GM18951 (cell line): ENCODE data around the gene HPS3.
"Not testable (repeated sequence)": the region's sequence is repeated elsewhere in the genome, so short reads cannot be mapped to it uniquely, and the experiment has no call there.

Experiments used
- POLR2A ChIP-seq: IDR thresholded peaks from 4 replicates; pipeline ENCODE4 v1.6.1; 2011; ENCODE audit warnings: mild to moderate bottlenecking; ENCODE audit not compliant: insufficient read length, insufficient read depth; ENCODE audit errors: extremely low read depth
- in situ Hi-C: fragments of 300-500 bp; cut with MboI; formaldehyde crosslinking; loops from one replicate; pipeline ENCODE4 v1.12.0; 2022; ENCODE audit warnings: low sequenced_read_pairs, mixed read lengths, inconsistent platforms; ENCODE audit not compliant: unreplicated experiment

HPS3 gene

DNA sequence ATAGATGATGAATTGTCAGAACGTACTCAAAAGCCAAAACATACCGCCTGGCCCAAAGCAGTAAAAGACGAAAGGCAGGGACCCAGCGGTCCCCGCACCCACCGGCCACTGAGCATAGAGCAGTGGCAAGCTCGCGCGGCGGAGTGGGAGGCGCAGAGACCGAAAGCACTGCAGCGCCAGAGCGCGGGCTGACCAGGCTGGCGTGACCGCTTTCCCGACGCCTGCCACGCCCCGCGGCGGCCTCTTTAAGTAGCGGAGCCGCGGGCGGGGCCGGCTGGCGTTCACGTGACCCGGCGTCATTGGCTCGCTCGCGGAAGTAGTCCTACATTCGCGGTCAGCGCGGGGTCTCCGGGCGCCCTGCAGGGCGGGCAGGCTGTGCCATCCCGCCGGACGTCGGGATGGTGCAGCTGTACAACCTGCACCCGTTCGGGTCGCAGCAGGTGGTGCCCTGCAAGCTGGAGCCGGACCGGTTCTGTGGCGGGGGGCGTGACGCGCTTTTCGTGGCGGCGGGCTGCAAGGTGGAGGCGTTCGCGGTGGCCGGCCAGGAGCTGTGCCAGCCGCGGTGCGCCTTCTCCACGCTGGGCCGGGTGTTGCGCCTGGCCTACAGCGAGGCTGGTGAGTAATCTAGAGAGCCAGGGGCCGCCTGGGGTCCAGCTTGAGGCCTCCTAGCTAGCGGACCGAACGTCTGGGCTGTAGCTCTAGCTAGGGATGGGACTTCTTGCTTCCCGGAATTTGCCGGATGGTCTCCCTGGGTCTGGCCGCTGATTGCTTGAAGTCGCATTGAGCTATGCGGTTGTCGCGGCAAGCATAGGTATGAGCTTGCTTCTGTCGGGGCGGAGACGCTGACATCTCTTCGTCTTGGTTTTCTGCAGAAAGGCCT lies at the start of gene HPS3:
TSS of gene HPS3 (plus strand) at position 313 of the 880 bp plus-strand sequence. CDS start at position 399, 86 bp downstream.
- peak; percentile 93 for TF ChIP-seq POLR2A
- in situ Hi-C loops, result loop anchor here (5.0 kb wide), 1 partner anchor 143 kb away; no protein-coding TSS in a partner anchor

DNA sequence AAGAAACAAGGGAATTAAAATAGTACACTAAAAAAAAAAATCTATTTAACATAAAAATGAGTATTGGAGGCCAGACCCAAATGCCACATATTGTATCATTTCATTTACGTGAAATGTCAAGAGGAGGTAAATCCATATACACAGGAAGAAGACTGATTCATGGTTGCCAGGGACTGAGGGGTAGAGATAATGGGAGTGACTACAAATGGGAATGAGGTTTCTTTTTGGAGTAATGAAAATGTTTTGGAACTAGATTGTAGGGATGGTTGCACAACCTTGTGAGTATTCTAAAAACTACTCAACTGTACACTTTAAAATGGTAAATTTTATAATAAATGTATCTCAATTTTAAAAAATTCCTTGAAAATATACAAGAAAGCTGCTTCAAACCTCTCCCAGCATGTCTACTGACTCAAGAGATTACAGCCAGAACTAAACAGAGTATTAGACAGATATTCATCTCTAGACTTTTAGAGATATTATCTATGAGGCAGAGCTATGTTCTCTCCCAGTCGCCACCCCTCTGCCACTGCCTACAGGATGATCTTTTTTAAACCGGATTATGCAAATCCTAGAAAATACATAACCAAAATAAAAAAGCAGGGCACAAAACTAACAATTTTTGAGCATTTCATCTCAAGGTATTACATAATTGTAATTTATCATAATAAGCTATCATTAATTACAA lies 49.3 kb upstream of the HPS3 start:
- TF ChIP-seq POLR2A, result no peak
- in situ Hi-C loops, result no loop called here

- no peak for TF ChIP-seq POLR2A
- in situ Hi-C loops, result no loop called here
Measured at GRCh38 chr3:149080699-149081091, 48.7 kb upstream of the HPS3 start.

- TF ChIP-seq POLR2A, result no peak
- in situ Hi-C loops, result no loop called here
Measured at GRCh38 chr3:149081772-149082171, 47.7 kb upstream of the HPS3 start.

- in situ Hi-C loops, result no loop called here
- no peak for TF ChIP-seq POLR2A
Measured at GRCh38 chr3:149085828-149086231, 43.6 kb upstream of the HPS3 start.

DNA sequence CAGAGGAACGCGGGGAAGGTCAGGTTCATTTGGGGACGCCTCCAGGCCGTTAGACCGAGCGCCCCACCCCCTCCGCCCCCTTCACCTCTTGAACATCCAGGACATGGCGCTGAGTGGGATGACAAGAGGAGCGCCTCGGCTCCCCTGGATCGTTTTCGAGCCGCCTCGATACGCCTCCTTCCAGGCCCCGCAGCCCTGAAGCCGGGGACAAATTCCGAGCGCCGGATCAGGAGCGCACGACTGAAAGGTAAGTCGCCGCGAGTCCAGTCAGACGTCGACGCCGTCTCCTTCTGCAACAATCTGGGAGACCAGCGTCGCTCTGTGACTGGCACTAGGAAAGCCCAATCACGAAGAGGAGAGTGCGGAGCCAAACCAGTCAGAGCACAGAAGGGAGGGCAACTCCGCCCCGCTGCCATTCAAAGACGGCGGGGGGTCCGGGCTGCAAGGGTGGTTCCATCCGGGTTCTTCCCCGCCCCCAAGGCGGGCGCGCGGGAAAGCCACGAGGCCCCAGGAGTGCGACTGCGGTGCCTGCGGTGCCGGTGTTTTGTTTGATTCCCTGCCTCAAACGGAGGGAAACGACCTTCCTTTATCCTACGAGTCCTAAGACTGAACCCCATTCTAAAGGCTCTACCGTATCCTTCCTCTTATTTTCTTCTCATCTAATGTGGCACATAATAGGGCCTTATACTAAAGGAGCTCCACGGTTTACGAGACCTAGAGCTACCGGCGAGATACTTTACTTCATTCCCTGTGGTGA lies 43.0 kb upstream of the HPS3 start, which contains the start of gene HLTF:
TSS of gene HLTF (minus strand) at position 302 of the 757 bp plus-strand sequence. CDS start at position 105, 197 bp downstream.
- in situ Hi-C loops, result no loop called here
- peak; percentile 65 for TF ChIP-seq POLR2A

DNA sequence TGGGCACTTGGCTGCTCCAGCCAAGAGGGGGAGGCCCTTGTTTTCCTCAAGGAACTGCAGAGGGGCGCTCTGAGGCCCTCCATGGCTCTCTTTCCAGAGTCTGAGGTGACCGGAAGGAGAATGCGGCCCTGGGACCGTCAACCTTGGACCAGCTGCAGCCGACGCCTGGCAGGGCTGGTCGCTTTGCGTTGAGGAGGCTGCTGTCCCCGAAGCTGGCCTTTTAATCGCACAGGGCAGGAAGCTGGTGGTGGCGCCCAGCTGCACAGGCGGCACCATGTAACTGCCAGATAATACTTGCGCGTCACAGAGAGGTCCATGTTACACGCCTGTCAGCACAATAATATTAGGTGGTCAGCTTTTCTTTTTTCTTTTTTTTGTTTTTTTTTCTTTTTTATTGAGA lies 42.2 kb upstream of the HPS3 start:
- in situ Hi-C loops, result no loop called here
- TF ChIP-seq POLR2A, result no peak

DNA sequence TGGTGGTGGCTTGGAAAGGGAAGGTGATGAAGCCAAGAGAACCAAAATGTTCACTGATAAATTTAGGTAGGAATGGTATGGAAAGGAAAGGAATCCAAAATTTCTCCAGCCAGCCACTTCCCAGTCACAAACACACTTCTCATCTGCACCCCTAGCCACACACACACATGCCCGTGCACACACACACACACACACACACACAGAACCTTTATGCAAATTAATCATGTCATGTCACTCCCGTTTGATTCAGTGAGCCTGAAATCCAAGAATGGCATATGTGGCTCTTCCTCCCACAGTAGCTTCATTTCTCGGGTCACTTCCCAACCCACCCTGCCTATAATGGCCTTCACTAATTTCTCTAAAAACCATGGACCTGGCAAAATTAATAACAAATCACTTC lies 40.0 kb upstream of the HPS3 start:
- in situ Hi-C loops, result no loop called here
- no peak for TF ChIP-seq POLR2A

DNA sequence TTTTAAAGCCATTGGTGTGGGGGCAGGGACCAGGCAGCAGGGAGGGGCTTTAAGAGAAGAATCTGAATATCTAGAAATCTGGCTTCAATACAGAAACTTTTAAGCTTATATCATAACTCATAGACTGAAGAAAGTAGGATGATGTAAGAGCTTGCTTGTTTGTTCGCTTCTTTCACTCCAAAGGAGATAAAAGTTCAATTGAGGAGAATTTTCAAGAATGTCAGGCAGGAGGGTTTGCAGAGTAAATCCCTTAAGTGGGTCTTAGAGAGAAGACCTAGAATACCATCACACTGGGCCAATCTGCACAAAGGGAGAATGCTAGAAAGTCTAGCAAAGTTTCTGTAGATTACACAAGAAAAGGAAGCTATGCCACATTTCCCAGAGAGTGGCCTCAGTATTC lies 39.0 kb upstream of the HPS3 start:
- TF ChIP-seq POLR2A, result no peak
- in situ Hi-C loops, result no loop called here

- in situ Hi-C loops, result no loop called here
- no peak for TF ChIP-seq POLR2A
Measured at GRCh38 chr3:149090907-149091306, 38.5 kb upstream of the HPS3 start.

GRCh38 chr3:149091983-149092382 lies 37.5 kb upstream of the HPS3 start:
- no peak for TF ChIP-seq POLR2A
- in situ Hi-C loops, result no loop called here

- in situ Hi-C loops, result no loop called here
- no peak for TF ChIP-seq POLR2A
Measured at GRCh38 chr3:149095487-149095886, 34.0 kb upstream of the HPS3 start.

GRCh38 chr3:149097987-149098386 lies 31.5 kb upstream of the HPS3 start:
- in situ Hi-C loops, result not testable (repeated sequence)

- in situ Hi-C loops, result no loop called here
Measured at GRCh38 chr3:149101154-149101553, 28.3 kb upstream of the HPS3 start.

More at GRCh38 chr3:149101154-149101553, 28.3 kb upstream of the HPS3 start:
- TF ChIP-seq POLR2A, result no peak
